ENCODE results near the gene DNMT3A.

The DNMT3A gene

GRCh38 chr2:25257032-25257552 lies 84.6 kb downstream of the DNMT3A start:
- no peak for DNase-seq (ENCODE audit: low spot score)

GRCh38 chr2:25256488-25256875 lies 85.2 kb downstream of the DNMT3A start:
- no peak for DNase-seq (ENCODE audit: low spot score)

DNA sequence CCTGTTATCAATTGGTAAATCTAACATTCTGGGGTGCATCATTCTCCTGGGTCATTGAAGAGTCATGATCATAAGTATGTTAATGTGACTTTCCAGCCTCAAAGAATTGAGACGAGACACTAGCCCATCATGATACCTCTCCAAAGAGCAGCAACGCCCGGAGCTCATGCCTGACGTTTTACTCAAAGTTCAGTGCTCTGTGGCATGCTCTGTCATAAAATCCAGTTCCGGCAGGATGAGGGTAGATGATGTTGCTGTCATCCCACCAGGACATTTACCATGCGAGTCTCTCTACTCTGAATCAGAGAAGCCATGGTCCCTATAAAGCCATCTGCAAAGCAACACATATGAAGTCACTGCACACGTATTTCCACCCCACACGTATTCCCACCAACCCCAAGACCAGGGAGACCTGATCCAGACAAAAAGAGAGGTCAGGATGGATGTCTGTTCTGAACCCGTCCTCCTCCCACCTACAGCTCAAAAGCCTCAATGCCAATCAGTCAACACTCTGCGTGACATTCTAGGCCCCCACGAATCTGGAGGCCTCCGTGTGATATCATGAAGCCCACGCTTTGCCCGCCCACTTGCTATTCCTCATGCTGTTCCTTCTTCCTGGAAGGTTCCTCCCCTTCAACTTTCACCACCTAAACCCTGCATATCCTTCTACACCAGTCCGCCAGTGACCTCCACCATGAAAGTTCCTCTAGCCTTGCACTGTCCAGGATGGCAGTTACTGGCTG lies 85.8 kb downstream of the DNMT3A start:
- DNase-seq (ENCODE audit: low spot score), result peak; percentile 78

DNA sequence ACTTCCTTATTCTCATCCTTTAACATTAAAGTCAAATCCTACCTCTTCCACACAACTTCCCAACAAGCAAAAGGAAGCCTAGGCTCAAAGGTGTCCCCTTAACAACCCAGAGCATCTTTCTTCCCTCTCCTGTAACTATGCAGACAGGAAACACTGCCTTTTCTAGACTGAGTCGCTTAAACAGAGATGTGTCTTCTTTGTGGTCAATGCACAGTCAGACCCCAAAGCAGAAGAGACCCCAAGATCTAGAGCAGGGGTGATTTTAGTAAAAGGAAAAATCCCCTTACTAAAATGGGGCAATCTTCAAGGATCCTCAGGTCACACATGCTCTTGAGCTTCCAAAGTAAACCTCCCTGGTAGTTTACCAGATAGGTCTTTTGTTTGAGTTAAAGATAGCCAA lies 86.8 kb downstream of the DNMT3A start:
- no peak for DNase-seq (ENCODE audit: low spot score)

DNA sequence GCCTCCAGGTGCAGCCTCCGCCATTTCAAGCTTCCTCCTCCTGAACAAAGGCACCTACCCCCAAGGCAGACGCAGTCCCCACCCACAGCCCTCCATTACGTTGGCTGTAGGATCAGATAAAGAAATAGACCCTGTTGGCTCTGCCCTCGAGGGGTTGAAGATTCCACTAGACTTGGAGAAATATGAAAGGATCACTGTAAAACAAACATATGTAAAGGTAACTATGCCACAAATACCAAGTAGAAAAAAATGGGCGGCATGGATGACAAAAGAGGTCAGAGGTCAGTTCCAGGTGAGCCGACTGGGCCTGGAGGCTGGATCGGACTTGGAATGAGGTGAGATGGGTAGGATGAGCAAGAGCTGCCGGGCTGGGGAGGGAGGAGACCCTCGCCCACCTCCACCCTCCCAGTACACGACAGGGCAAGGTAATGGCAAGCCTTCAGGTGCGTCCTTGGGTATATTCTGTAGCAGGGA lies 88.5 kb downstream of the DNMT3A start:
- no peak for DNase-seq (ENCODE audit: low spot score)

GRCh38 chr2:25252291-25253152 lies 89.2 kb downstream of the DNMT3A start:
- no peak for DNase-seq (ENCODE audit: low spot score)

- DNase-seq (ENCODE audit: low spot score), result peak; percentile 47
Measured at GRCh38 chr2:25251422-25252273, 90.1 kb downstream of the DNMT3A start.

DNA sequence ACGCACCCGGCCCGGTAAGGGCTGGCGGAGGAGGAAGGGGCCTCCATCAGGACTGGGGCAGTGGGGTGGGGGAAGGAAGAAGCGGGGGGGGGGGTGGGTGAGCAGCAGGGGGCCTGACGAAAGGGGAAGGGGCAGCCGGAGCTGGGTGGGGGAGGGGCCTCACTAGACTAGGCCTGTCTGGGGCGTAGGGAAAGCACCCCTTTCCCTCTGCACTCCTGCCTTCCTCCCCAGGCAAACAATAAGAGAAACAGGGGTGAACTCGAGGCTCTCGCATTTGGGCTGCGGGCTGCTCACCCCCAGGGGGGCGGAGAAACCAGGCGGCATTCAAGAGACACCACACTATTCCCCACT lies 90.7 kb downstream of the DNMT3A start:
- no peak for DNase-seq (ENCODE audit: low spot score)

- peak; percentile 87 for DNase-seq (ENCODE audit: low spot score)
Measured at GRCh38 chr2:25250331-25251070, 91.2 kb downstream of the DNMT3A start.

DNA sequence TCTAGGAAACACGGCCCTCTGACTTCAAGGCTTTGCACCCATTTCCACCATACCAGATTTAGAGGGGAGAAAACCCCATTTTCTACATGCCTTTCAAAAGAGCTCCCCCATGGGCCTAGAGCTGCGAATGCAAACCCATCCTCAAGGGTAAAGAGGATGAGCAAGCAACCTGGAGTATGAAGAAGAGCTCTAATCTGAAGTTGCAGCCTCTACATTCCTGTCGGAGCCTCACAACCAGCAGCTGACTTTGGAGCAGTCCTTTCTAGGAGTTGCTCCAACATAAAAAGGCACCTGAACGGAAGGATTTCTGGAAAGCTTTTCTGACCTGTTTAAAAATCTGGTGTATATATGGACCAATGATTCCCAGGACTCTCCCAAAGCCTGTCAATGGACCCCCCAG lies 91.9 kb downstream of the DNMT3A start:
- DNase-seq (ENCODE audit: low spot score), result no peak

DNA sequence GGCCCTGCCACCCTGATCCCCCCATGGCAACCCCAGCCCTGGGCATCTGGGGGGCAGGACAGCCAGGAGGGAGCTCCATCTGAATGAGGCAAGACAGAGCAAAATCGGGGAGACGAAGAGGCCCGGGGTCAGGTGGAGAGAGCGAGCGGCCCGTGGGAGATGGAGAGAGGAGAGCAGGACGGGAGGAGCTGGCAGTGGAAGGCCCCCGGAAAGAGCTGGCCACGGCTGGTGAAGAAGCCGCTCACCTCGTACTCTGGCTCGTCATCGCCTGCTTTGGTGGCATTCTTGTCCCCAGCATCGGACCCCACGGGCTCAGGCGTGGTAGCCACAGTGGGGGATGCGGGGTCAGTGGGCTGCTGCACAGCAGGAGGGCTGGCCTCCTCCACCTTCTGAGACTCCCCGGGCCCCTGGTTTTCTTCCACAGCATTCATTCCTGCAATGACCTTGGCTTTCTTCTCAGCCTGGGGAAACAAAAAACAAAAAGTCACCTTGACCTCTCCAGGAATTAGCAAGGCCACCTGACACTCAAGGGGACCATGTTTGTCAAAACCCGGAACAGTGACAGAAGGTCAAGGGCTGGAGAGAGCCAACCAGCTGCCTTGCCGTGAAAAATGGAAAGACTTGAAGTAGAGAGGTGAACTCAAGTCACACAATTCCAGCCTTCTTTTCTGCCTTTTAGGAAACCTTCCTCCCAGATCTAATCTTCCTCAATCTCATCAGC lies 93.8 kb downstream of the DNMT3A start:
- no peak for DNase-seq (ENCODE audit: low spot score)

DNA sequence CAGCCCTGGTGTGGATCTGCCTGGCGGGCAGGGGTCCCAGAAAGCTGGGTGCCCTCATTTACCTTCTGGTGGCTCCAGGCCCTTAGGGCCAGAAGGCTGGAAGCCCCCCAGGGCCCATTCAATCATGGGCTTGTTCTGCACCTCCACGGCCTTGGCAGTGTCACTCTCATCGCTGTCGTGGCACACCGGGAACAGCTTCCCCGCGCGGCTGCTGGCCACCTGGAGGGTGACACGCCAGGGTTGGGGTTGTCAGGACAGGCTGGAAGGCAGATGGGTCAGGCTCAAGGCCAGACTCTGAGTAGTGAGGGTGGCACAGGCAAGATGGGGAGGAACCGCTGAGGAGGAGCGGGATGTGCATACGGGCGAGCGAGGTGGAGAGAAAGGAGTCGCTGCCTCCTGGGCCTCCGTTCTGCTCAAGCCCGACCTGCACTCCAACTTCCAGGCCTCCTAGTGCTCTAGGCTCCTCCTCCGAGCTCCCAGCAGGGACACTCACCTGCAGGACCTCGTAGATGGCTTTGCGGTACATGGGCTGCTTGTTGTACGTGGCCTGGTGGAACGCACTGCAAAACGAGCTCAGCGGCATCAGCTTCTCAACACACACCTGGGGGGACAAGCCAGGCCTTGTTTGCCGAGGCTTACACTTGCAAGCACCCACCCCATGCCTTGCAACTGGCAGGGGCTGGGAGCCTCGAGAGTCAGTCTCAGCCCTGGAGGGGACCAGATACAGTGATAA lies 95.0 kb downstream of the DNMT3A start:
- DNase-seq (ENCODE audit: low spot score), result no peak

GRCh38 chr2:25246001-25246400 lies 95.7 kb downstream of the DNMT3A start:
- DNase-seq (ENCODE audit: low spot score), result no peak

DNA sequence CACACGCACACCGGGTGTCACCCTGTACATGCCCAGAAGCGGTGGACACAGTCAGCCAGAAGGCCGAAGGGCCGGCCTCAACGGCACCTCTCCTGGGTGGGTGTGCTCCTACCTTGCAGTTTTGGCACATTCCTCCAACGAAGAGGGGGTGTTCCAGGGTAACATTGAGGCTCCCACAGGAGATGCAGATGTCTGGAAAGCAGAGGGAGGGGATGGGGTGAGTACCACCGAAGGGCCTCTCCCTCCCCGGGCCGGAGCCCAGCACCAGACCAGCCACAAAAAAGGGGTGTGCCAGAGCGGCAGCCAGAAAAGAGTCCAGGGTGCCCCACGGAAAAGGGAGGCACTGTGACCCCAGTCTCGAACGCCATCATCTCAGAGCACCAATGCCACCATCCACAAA lies 96.6 kb downstream of the DNMT3A start:
- DNase-seq (ENCODE audit: low spot score), result no peak

GRCh38 chr2:25243995-25244394 lies 97.7 kb downstream of the DNMT3A start:
- DNase-seq (ENCODE audit: low spot score), result no peak

- no peak for DNase-seq (ENCODE audit: low spot score)
Measured at GRCh38 chr2:25241452-25241851, 100.3 kb downstream of the DNMT3A start.

- DNase-seq (ENCODE audit: low spot score), result no peak
Measured at GRCh38 chr2:25240636-25241035, 101.1 kb downstream of the DNMT3A start.

GRCh38 chr2:25238920-25239319 lies 102.8 kb downstream of the DNMT3A start:
- no peak for DNase-seq (ENCODE audit: low spot score)

GRCh38 chr2:25237764-25238163 lies 104.0 kb downstream of the DNMT3A start:
- no peak for DNase-seq (ENCODE audit: low spot score)

- DNase-seq (ENCODE audit: low spot score), result no peak
Measured at GRCh38 chr2:25236736-25237135, 105.0 kb downstream of the DNMT3A start.

Measured in putamen (tissue), 1 donor.